HCT116 (cell line): ENCODE data around the gene RNF180.

Experiments used
- ATF3 ChIP-seq: IDR thresholded peaks from 2 replicates; pipeline ENCODE4 v1.6.1; 2012
- CTCF ChIP-seq, 3 experiments: fragments of 200-600 bp in 1 of 3; sonication (generic) in 1 of 3; IDR thresholded peaks in 2 of 3; conservative IDR thresholded peaks in 1 of 3; 2 replicates each; pipeline ENCODE4 v1.5.1; 2012 to 2017; ENCODE audit warnings: low read depth in 2 of 3, low read length in 2 of 3, antibody characterized with exemption in 1 of 3, borderline replicate concordance in 1 of 3, control low read depth in 1 of 3, mild to moderate bottlenecking in 1 of 3, mixed read lengths in 1 of 3, mixed run types in 1 of 3, moderate library complexity in 1 of 3; ENCODE audit not compliant: insufficient read depth in 1 of 3
- ELF1 ChIP-seq: IDR thresholded peaks from 2 replicates; pipeline ENCODE4 v1.6.1; 2012; ENCODE audit warnings: low read depth, borderline replicate concordance
- EZH2 ChIP-seq: fragments of 200-600 bp; sonication (generic); IDR thresholded peaks from 2 replicates; pipeline ENCODE4 v1.6.1; 2017; ENCODE audit warnings: antibody characterized with exemption, mixed run types
- EZH2phosphoT487 ChIP-seq: fragments of 200-600 bp; IDR thresholded peaks from 2 replicates; pipeline ENCODE4 v1.6.1; 2018; ENCODE audit warnings: antibody characterized with exemption, borderline replicate concordance
- FOSL1 ChIP-seq: IDR thresholded peaks from 2 replicates; pipeline ENCODE4 v1.6.1; 2012; ENCODE audit warnings: low read depth
- MAX ChIP-seq: IDR thresholded peaks from 2 replicates; pipeline ENCODE4 v1.6.1; 2012
- POLR2A ChIP-seq: IDR thresholded peaks from 2 replicates; pipeline ENCODE4 v1.7.0; 2011; ENCODE audit warnings: borderline replicate concordance; ENCODE audit not compliant: insufficient read depth, insufficient read length; ENCODE audit errors: extremely low read depth
- POLR2AphosphoS5 ChIP-seq: IDR thresholded peaks from 2 replicates; pipeline ENCODE4 v1.6.1; 2011; ENCODE audit warnings: mild to moderate bottlenecking, low read depth, low read length, moderate library complexity
- RAD21 ChIP-seq: IDR thresholded peaks from 2 replicates; pipeline ENCODE4 v1.6.1; 2012; ENCODE audit warnings: low read depth, mild to moderate bottlenecking
- SP1 ChIP-seq: IDR thresholded peaks from 2 replicates; pipeline ENCODE4 v1.6.1; 2012; ENCODE audit warnings: low read depth
- TCF7L2 ChIP-seq: IDR thresholded peaks from 2 replicates; pipeline ENCODE4 v1.7.0; 2011; ENCODE audit warnings: borderline replicate concordance, inconsistent platforms; ENCODE audit not compliant: insufficient read depth, insufficient read length; ENCODE audit errors: extremely low read depth
- YY1 ChIP-seq: IDR thresholded peaks from 2 replicates; pipeline ENCODE4 v1.6.1; 2011; ENCODE audit warnings: low read length, low read depth, moderate library complexity, mild to moderate bottlenecking; ENCODE audit not compliant: insufficient replicate concordance; ENCODE audit errors: extremely low read depth
- ZNF274 ChIP-seq: fragments of 200-500 bp; sonication (Bioruptor generic); IDR thresholded peaks from 2 replicates; pipeline ENCODE4 v1.6.1; 2014; ENCODE audit warnings: mild to moderate bottlenecking, low read depth, low read length, inconsistent platforms

- TF ChIP-seq EZH2 (no peak), ELF1 (no peak), POLR2A (no peak), CTCF (IDR thresholded peaks at IDR 0.05 in 2 of 3, conservative IDR thresholded peaks at IDR 0.05 in 1 of 3; ENCODE audit: borderline replicate concordance in 1 of 3, insufficient read depth in 1 of 3, low read depth in 2 of 3, low read length in 2 of 3) (no peak), SP1 (no peak), RAD21 (no peak), TCF7L2 (no peak), FOSL1 (no peak), POLR2AphosphoS5 (no peak), ZNF274 (no peak), ATF3 (no peak), YY1 (no peak), EZH2phosphoT487 (no peak), MAX (no peak)
These were observed 23.1 kb downstream of the RNF180 start for GRCh38 chr5:64188776-64189175.
